HG03139 (cell line): ENCODE measurements around the gene SEPTIN14.
"Not testable (repeated sequence)": the region's sequence is repeated elsewhere in the genome, so short reads cannot be mapped to it uniquely, and the experiment has no call there.

Experiments used
- ATAC-seq: cut with Tn5 transposase; IDR thresholded peaks from one replicate; pipeline ENCODE4 v1.9.1; 2021; ENCODE audit not compliant: unreplicated experiment

Gene SEPTIN14

DNA sequence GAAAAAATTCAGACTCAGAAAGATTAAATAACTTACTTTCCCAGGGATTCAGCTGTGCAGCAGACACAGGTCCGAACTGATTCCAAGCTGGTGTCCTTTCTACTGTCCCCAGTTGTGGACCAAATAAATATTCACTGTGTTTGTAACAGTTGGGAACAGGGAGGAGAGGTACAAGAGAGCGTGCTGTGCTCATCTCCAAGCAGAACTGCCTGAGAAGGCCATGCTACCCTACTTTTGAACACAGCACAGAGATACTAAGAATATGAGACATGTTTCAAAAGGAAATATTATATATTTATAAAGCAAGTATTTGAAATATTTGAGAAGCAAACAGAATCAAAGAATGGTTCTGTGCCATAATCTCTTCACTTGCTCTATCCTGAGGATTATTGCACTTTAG is at the start of gene SEPTIN14:
Gene SEPTIN14 (minus strand): TSS at position 101 of the 400 bp plus-strand sequence. CDS start 756 bp downstream, outside the sequence.
- not testable (repeated sequence) for ATAC-seq

DNA sequence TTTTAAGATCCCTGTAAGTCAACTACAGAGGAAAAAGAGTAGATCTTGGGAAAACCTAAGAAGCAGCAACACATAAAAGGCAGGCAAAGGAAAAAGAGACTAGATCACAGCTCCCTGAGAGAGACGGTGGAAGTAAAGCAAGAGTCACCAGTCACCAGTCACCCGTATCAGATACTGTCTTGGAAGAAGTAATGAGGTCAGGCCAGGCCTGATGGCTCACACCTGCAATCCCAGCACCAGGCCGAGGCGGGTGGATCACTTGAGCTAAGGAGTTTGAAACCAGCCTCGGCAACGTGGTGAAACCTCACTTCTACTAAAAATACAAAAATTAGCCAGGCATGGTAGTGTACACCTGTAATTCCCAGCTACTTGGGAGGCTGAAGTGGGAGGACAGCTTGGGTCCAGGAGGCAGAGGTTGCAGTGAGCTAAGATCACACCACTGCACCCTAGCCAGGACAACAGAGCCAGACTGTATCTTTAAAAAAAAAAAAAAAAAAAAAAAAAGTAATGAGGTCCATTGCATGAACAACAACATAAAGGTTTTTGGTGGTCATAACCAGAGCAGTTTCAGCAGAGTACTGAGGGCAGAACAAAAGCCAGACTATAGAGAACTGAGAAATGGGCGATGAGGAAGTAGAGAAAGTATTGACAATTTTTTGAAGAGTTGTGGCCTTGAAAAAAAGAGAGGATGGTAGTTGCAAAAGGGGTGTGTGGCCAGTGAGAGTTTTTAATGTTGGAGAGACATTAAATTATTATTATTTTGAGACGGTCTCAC is 41.6 kb upstream of the SEPTIN14 start:
- ATAC-seq, result peak; percentile 91

GRCh38 chr7:55901059-55901458 is 38.5 kb upstream of the SEPTIN14 start:
- not testable (repeated sequence) for ATAC-seq

DNA sequence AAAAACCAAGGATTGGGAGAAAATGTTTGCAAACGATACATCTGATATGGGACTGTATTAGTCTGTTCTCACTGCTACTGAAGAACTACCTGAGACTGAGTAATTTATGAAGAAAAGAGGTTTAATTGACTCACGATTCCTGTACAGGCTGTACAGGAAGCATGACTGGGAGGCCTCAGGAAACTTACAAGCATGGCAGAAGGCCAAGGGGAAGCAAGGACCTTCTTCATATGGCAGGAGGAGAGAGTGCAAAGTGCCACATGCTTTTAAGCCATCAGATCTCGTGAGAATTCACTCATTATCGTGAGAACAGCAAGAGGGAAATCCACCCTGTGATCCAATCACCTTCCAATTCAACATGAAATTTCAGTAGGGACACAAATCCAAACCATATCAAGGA is 35.7 kb upstream of the SEPTIN14 start:
- no peak for ATAC-seq

DNA sequence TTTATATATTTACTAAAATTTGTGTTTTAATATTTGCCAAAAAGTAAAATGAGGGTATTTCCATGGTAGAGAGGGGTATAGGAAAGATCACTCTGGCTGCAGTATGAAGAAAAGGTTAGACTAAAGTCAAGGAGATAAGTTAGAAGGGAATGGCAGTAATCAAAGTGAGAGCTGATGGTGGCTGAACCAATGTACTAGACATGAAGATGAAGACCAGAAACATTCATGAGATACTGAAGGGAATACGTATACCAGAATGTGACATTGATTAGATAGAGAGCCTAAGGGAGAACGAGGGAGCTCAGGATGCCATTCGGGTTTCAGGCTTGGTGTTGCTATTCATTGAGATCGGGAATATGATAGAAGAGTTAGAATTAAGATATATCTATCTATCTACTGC is 32.5 kb upstream of the SEPTIN14 start:
- no peak for ATAC-seq

- ATAC-seq, result no peak
These were observed 31.4 kb upstream of the SEPTIN14 start for GRCh38 chr7:55893940-55894339.

DNA sequence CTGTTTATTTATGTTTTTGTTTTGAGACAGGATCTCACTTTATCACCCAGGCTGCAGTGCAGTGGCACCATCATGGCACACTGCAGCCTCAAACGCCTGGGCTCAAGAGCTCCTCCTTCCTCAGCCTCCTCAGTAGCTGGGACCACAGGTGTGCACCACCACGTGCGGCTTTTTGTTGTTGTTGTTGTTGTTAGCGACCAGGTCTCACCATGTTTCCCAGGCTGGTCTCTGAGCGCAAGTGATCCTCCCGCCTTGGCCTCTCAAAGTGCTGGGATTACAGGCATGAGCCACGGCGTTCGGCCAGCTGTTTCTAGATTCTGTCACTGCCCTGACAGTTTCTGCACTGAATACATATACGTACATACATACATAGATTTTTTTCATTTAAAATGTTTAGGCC is 25.8 kb upstream of the SEPTIN14 start:
- ATAC-seq, result not testable (repeated sequence)

DNA sequence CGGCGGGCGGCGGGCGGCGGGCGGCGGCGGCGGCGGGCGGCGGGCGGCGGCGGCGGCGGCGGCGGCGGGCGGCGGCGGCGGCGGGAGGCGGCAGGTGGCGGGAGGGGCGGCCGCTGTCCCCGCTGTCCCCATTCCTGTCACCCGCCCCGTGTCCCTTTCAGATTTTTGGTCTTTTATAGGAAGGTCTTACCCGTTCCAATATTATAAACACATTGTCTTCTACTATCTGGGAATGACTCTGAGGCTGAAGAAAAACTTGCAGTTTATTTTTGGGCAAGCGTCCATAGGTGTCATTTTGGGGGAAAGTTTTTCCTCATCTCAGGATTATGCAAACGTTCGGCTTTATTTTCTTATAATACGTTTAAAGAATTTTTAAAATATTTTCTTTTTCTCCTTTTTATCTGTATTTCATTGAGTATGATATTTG is 25.3 kb upstream of the SEPTIN14 start:
- no peak for ATAC-seq

DNA sequence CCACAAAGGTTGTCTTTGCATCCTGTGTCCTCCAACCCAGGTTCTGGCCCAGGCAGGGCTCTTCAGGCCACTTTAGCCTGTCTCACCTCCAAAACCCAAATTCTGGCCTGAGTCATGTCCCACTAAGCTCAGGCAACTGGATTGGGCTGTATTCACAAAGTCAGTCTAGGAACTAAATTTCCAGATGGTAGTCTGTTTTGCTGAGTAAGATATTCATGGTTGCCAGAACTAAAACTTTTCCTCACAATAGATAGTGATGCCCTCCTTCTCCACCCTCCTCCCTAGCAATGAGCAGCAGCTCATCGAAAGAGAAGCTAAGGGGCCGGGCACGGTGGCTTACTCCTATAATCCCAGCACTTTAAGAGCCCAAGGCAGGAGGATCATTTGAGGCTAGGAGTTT is 21.8 kb upstream of the SEPTIN14 start:
- ATAC-seq, result no peak

DNA sequence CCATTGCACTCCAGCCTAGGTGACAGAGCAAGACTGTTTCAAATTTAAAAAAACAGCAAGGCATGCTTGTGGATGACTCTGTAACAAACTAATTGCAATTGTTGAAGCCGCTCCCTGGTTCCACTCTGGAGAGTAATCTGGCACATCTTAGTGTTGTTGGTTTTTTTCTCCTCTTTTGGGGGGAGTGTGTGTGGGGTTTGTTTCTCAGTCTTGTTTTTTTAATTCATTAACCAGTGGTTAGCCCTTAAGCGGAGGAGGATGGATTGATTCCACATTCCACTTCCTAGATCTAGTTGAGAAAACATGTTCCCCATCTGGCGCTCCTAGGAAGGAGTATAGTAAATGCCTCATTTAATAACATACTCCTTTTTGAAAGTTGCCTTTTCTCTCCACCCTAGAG is 16.1 kb upstream of the SEPTIN14 start:
- ATAC-seq, result no peak

GRCh38 chr7:55877308-55877707 is 14.8 kb upstream of the SEPTIN14 start:
- ATAC-seq, result no peak

DNA sequence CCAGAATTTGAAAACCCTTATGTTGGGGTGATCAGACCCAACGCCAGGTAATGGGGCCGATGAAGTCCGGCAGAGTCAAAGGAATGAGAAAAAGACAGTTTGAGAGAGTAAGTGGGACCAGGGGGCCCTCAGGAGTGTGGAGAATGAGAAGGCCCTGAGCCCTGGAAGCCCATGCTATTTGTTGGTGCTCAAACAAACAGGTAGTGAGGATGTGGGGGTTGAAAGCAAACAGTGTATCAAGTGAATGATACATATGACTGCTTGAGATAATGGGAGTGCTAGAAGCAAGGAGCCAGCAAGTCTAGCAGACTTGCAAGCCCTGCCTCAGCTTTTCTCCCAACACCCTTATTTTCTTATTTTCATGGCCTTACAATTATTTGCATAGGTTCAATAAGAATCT is 11.2 kb upstream of the SEPTIN14 start:
- no peak for ATAC-seq

- ATAC-seq, result no peak
These were observed 9.5 kb upstream of the SEPTIN14 start for GRCh38 chr7:55871932-55872485.

DNA sequence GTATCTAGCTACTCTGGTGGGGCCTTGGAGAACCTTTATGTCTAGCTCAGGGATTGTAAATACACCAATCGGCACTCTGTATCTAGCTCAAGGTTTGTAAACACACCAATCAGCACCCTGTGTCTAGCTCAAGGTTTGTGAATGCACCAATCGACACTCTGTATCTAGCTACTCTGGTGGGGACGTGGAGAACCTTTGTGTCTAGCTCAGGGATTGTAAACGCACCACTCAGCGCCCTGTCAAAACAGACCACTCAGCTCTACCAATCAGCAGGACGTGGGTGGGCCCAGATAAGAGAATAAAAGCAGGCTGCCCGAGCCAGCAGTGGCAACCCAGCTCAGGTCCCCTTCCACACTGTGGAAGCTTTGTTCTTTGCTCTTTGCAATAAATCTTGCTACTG is 6.4 kb upstream of the SEPTIN14 start:
- not testable (repeated sequence) for ATAC-seq

DNA sequence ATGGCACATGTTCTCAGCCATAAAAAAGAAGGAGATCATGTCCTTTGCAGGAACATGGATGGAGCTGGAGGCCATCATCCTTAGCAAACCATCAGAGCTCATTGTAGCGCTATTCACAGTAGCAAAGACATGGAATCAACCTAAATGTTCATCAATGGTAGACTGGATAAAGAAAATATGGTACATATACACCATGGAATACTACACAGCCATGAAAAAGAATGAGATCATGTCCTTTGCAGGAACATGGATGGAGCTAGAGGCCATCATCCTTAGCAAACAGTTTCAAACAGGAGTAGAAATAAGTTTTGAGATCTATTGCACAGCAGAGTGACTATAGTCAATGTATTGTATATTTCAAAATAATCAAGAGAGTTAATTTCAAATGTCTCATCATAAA is 17.4 kb downstream of the SEPTIN14 start:
- not testable (repeated sequence) for ATAC-seq

GRCh38 chr7:55838595-55838994 is 24.0 kb downstream of the SEPTIN14 start:
- ATAC-seq, result no peak

DNA sequence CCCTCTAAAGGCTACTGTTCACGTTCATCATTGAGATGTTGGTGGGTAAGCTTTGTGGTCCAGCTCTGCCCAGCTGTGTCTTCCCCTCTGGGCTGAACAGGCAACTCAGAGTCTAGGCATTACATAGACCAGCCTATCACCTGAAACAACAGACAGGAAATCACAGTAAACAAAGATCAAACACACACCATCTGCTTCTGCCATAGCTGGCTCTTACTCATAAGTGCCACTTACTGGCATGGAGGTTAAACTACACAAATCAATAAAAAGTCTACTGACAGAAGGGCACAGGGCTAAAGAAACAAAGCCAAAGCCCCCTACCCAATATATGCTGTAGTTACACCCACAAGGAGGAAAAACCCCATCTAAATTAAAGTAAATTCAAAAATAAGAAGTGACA is 35.0 kb downstream of the SEPTIN14 start:
- no peak for ATAC-seq

- ATAC-seq, result no peak
These were observed 43.9 kb downstream of the SEPTIN14 start for GRCh38 chr7:55818686-55819085.

- not testable (repeated sequence) for ATAC-seq
These were observed 65.3 kb downstream of the SEPTIN14 start for GRCh38 chr7:55797260-55797659.

- no peak for ATAC-seq
These were observed 68.0 kb downstream of the SEPTIN14 start for GRCh38 chr7:55794527-55794926.

DNA sequence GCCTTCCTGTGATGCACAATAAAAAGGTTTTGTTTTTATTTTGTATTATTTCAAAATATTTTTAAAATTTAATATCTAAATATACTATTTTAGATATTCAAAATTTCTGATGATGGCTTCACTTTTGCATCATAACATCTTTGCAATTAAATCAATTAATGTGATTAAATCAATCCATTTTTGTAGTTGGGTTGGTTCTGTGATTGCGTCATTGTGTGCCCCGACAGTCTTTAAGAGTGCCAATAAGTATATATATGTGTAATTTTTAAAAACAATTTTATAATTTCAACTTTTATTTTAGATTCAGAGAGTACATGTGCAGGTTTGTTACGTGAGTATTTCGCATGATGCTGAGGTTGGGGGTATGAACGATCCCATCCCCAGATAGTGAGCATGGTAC is 70.5 kb downstream of the SEPTIN14 start:
- ATAC-seq, result no peak

DNA sequence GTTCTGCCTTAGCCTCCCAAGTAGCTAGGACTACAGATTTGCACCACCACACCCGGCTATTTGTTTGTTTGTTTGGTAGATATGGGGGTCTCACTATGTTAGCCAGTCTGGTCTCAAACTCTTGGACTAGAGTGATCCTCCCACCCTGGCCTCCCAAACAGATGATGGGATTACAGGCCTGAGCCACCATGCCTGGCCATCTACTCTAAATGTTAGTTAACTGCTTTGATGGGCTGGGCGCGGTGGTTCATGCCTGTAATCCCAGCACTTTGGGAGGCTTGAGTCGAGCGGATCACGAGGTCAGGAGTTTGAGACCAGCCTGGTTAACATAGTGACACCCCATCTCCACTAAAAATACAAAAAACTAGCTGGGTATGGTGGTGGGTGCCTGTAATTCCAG is 74.8 kb downstream of the SEPTIN14 start:
- ATAC-seq, result no peak

- ATAC-seq, result no peak
These were observed 75.7 kb downstream of the SEPTIN14 start for GRCh38 chr7:55786901-55787300.
